ENCODE measurements around the gene AXL.
A peak's percentile ranks its signal among the peaks of the same experiment; 100 is the strongest.

- TF ChIP-seq CTCF (IDR thresholded peaks at IDR 0.05) (peak in 2 of 5 experiments; percentile 11 to 45), EP300 (IDR thresholded peaks at IDR 0.05; ENCODE audit: low read depth) (no peak), POLR2A (IDR thresholded peaks at IDR 0.05) (no peak)
Observed at GRCh38 chr19:41263850-41264580, 45.0 kb downstream of the AXL start, which contains the start of gene HNRNPUL1.

Data from transverse colon (tissue), 3 donors.